ENCODE measurements around the gene INPP4B.

DNA sequence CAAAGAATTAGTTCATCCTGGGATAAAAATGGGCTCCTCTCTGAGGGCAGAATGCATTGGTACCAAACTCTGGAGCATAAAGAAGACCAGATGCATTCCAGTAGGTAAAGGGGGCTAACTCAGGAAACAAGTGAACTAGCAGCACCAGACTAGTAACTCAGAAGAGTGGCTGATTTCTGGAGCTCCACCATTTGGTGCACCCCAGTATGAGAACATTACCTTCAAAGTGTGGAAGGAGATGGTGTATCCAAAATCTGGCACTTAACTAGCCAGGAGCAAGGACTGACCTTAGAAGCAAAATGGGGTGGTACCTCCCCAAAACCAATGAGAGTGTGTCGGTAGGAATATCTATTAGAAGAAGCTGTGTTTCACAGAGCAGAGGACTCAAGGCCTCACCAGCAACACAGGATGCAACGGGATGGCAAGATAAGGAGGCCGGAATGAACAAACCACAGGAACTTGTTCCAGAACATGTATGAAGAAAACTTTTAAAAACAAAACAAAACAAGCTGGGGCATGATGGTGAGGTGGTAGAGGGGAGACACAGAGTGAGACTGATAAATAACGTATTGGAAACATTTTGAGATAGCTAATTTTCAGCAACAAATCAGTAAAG, 142.3 kb downstream of the INPP4B start:
- TF ChIP-seq, protein P1, sequence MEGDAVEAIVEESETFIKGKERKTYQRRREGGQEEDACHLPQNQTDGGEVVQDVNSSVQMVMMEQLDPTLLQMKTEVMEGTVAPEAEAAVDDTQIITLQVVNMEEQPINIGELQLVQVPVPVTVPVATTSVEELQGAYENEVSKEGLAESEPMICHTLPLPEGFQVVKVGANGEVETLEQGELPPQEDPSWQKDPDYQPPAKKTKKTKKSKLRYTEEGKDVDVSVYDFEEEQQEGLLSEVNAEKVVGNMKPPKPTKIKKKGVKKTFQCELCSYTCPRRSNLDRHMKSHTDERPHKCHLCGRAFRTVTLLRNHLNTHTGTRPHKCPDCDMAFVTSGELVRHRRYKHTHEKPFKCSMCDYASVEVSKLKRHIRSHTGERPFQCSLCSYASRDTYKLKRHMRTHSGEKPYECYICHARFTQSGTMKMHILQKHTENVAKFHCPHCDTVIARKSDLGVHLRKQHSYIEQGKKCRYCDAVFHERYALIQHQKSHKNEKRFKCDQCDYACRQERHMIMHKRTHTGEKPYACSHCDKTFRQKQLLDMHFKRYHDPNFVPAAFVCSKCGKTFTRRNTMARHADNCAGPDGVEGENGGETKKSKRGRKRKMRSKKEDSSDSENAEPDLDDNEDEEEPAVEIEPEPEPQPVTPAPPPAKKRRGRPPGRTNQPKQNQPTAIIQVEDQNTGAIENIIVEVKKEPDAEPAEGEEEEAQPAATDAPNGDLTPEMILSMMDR (IDR thresholded peaks at IDR 0.05), result no peak
- TF ChIP-seq ZFX (IDR thresholded peaks at IDR 0.05; ENCODE audit: borderline replicate concordance), result no peak

All from 22Rv1 (cell line).